GM12874 (cell line): Measurements from ENCODE around the gene CFAP61.

Experiments used
- TF ChIP-seq, protein P1 (sequence below): IDR thresholded peaks from 2 replicates; pipeline ENCODE4 v1.5.1; 2011; ENCODE audit warnings: low read depth, mild to moderate bottlenecking, control low read depth, low read length, moderate library complexity; ENCODE audit not compliant: insufficient read depth

The CFAP61 gene

GRCh38 chr20:20134941-20135575 is 82.7 kb downstream of the CFAP61 start:
- TF ChIP-seq, protein P1, sequence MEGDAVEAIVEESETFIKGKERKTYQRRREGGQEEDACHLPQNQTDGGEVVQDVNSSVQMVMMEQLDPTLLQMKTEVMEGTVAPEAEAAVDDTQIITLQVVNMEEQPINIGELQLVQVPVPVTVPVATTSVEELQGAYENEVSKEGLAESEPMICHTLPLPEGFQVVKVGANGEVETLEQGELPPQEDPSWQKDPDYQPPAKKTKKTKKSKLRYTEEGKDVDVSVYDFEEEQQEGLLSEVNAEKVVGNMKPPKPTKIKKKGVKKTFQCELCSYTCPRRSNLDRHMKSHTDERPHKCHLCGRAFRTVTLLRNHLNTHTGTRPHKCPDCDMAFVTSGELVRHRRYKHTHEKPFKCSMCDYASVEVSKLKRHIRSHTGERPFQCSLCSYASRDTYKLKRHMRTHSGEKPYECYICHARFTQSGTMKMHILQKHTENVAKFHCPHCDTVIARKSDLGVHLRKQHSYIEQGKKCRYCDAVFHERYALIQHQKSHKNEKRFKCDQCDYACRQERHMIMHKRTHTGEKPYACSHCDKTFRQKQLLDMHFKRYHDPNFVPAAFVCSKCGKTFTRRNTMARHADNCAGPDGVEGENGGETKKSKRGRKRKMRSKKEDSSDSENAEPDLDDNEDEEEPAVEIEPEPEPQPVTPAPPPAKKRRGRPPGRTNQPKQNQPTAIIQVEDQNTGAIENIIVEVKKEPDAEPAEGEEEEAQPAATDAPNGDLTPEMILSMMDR, result no peak

DNA sequence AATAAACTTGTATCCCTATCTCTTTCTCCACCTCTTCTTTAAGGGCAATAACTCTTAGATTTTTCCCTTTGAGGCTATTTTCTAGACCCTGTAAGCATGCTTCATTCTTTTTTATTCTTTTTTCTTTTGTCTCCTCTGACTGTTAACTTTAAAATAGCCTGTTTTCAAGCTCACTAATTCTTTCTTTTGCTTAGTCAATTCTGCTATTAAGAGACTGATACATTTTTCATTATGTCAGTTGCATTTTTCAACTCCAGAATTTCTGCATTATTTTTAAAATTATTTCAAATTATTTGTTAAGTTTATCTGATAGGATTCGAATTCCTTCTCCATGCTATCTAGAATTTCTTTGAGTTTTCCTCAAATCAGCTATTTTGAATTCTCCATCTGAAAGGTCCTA is 84.0 kb downstream of the CFAP61 start:
- TF ChIP-seq, protein P1, result no peak

DNA sequence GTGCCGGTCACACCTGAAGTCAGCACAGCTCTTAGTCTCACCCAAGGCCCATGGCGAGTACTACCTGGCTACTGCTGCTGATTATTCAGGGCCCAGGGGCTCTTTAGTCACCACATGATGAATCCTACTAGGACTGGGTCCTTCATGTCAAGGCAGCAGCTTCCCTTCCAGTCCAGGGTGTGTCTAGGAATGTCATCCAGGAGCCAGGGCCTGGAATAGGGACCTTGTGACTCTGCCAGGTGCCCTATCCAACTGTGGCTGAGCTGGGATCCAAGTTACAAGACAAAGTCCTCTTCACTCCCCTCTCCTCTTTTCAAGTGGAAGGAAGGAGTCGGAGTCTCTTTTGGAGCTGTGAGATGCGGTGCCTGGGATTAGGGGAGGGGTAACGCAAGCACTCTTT is 85.5 kb downstream of the CFAP61 start:
- TF ChIP-seq, protein P1, result no peak

GRCh38 chr20:20138301-20139064 is 86.2 kb downstream of the CFAP61 start:
- TF ChIP-seq, protein P1, result no peak

DNA sequence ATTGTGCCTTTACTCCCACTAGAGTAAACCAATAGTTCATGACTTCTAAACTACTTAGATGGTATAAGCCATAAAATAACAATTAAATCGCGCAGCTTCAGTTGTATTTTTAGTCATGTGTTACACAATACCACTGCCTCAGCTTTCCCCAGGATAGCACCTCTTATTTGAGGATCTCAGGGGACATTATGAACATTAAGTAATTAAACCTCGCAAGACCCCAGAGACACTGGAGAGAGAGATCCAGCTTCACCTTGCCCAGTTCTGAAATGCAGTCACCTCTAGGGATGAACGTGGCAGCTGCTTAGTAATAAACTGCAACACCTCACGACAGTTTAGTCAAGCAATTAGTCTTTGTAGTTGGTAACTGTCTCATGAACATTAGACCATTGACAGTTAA is 87.1 kb downstream of the CFAP61 start:
- TF ChIP-seq, protein P1, result no peak

DNA sequence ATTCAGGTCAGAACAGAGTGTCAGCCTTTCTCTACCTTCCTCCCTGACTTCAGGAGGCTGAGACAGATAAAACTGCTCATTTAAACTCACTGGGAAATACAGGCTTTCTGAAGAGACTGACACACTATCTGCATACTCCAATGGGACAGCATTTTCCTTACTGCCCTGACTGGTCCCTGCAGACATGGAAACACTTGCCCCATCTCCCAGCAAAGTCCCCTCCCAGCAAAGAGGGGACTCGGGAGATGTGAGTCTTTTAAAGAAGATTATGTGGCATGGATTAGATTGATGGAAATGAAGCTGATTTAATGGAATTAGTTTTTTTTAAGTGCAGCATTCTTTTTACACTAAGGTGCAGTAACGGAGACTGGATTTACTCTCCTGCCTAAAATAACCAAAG is 90.8 kb downstream of the CFAP61 start:
- TF ChIP-seq, protein P1, result no peak

DNA sequence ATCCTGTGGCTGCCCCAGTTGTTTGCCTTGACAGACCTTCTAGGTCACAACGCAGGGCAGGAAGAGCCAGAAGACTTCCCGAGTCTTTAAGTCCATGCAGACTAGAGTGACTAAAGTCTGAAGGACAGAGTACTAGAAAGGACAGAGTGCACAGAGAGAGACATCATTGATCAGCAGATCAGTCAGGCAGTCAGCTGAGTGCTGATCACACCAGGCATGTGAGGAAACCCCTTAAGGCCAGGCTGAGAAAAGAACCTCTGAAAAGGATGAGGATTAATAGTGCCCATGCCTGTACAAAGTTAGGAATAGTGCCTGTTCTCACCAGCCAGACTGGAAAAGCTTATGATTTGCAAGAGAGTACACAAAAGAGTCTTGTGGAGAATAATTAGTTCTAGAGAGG is 91.3 kb downstream of the CFAP61 start:
- TF ChIP-seq, protein P1, result no peak
